ENCODE measurements around the gene PLCB1.

Gene PLCB1

GRCh38 chr20:8648466-8648865 lies 516.4 kb downstream of the PLCB1 start:
- H3K9me3 ChIP-seq (ENCODE audit: severe bottlenecking): no peaks in the 10 kb centered on the region
- DNase-seq: no peak
- no peaks in the 10 kb centered on the region for H3K36me3 ChIP-seq
- no peak for TF ChIP-seq CTCF (IDR thresholded peaks at IDR 0.05; ENCODE audit: low read depth, low read length)
- H3K4me3 ChIP-seq (ENCODE audit: low read depth, low read length): no peak overlapping the region
- H3K27ac ChIP-seq: no peak overlapping the region
- H3K27me3 ChIP-seq (ENCODE audit: insufficient read depth, low read depth, severe bottlenecking): no peaks in the 10 kb centered on the region

GRCh38 chr20:8652396-8652795 lies 520.3 kb downstream of the PLCB1 start:
- Histone ChIP-seq H3K36me3 (no peaks in the 10 kb centered on the region), H3K4me3 (ENCODE audit: low read depth, low read length) (no peak overlapping the region), H3K27me3 (ENCODE audit: insufficient read depth, low read depth, severe bottlenecking) (no peaks in the 10 kb centered on the region), H3K27ac (no peak overlapping the region), H3K9me3 (ENCODE audit: severe bottlenecking) (no peaks in the 10 kb centered on the region)
- no peak for TF ChIP-seq CTCF (IDR thresholded peaks at IDR 0.05; ENCODE audit: low read depth, low read length)
- DNase-seq: no peak

- no peaks in the 10 kb centered on the region for H3K27me3 ChIP-seq (ENCODE audit: insufficient read depth, low read depth, severe bottlenecking)
- no peak for TF ChIP-seq CTCF (IDR thresholded peaks at IDR 0.05; ENCODE audit: low read depth, low read length)
- H3K36me3 ChIP-seq: no peaks in the 10 kb centered on the region
- no peak overlapping the region for H3K27ac ChIP-seq
- H3K4me3 ChIP-seq (ENCODE audit: low read depth, low read length): no peak overlapping the region
- no peak for DNase-seq
- no peaks in the 10 kb centered on the region for H3K9me3 ChIP-seq (ENCODE audit: severe bottlenecking)
Observed at GRCh38 chr20:8654486-8654885, 522.4 kb downstream of the PLCB1 start.

- Histone ChIP-seq H3K27me3 (ENCODE audit: insufficient read depth, low read depth, severe bottlenecking) (no peaks in the 10 kb centered on the region), H3K4me3 (ENCODE audit: low read depth, low read length) (no peak overlapping the region), H3K27ac (no peak overlapping the region), H3K36me3 (no peaks in the 10 kb centered on the region), H3K9me3 (ENCODE audit: severe bottlenecking) (no peaks in the 10 kb centered on the region)
- no peak for DNase-seq
- TF ChIP-seq CTCF (IDR thresholded peaks at IDR 0.05; ENCODE audit: low read depth, low read length): no peak
Observed at GRCh38 chr20:8656335-8656734, 524.3 kb downstream of the PLCB1 start.

- no peak for TF ChIP-seq CTCF (IDR thresholded peaks at IDR 0.05; ENCODE audit: low read depth, low read length)
- Histone ChIP-seq H3K27ac (no peak overlapping the region), H3K27me3 (ENCODE audit: insufficient read depth, low read depth, severe bottlenecking) (no peaks in the 10 kb centered on the region), H3K36me3 (no peaks in the 10 kb centered on the region), H3K4me3 (ENCODE audit: low read depth, low read length) (no peak overlapping the region), H3K9me3 (ENCODE audit: severe bottlenecking) (no peaks in the 10 kb centered on the region)
- no peak for DNase-seq
Observed at GRCh38 chr20:8657664-8658063, 525.6 kb downstream of the PLCB1 start.

- no peak overlapping the region for H3K4me3 ChIP-seq (ENCODE audit: low read depth, low read length)
Observed at GRCh38 chr20:8658103-8658502, 526.0 kb downstream of the PLCB1 start.

More at GRCh38 chr20:8658103-8658502, 526.0 kb downstream of the PLCB1 start:
- no peaks in the 10 kb centered on the region for H3K9me3 ChIP-seq (ENCODE audit: severe bottlenecking)
- no peak for TF ChIP-seq CTCF (IDR thresholded peaks at IDR 0.05; ENCODE audit: low read depth, low read length)
- DNase-seq: no peak
- no peak overlapping the region for H3K27ac ChIP-seq
- H3K27me3 ChIP-seq (ENCODE audit: insufficient read depth, low read depth, severe bottlenecking): no peaks in the 10 kb centered on the region
- H3K36me3 ChIP-seq: no peaks in the 10 kb centered on the region
